A673 (cell line): Measurements from ENCODE around the gene AMH. TPM values are rescaled to one million over a fixed set of nuclear protein-coding genes. Genes with fewer than 3 reads are reported as not detected.
A peak's percentile ranks its signal among the peaks of the same experiment; 100 is the strongest.

Source experiments
- BruUV-seq: library from RNA; stranded (reverse); fragments of 400-500 nt; replicated peaks from 2 replicates; lab custom pipeline; 2021; lab: Mats Ljungman, UMichigan
- CTCF ChIA-PET: fragments of 300-600 bp; sonication (Branson Sonifier 250); formaldehyde crosslinking; loops from one replicate; lab custom pipeline; 2022; ENCODE audit warnings: antibody characterized with exemption; lab: Charles Lee
- POLR2A ChIA-PET: fragments of 300-600 bp; sonication (Branson Sonifier 250); formaldehyde crosslinking; loops from one replicate; lab custom pipeline; 2022; ENCODE audit warnings: antibody characterized with exemption; ENCODE audit not compliant: low non-redundant PET; lab: Charles Lee
- DNase-seq: peaks from one replicate; pipeline ENCODE4 v3.0.0-alpha.2; 2015; ENCODE audit warnings: low spot score
- H3K27ac ChIP-seq: fragments of 200-600 bp; sonication (generic); 2 replicates; pipeline ENCODE4 v1.5.1; 2016; ENCODE audit warnings: mixed run types, low read depth, mild to moderate bottlenecking, mixed read lengths, antibody characterized with exemption, low read length; ENCODE audit not compliant: poor library complexity, severe bottlenecking
- H3K27me3 ChIP-seq: fragments of 200-600 bp; sonication (generic); replicated peaks from 2 replicates; pipeline ENCODE4 v1.6.1; 2017; ENCODE audit warnings: mixed run types, low read depth, mild to moderate bottlenecking, mixed read lengths, antibody characterized with exemption, low read length; ENCODE audit not compliant: insufficient read depth, poor library complexity
- H3K36me3 ChIP-seq: fragments of 200-600 bp; sonication (generic); 2 replicates; pipeline ENCODE4 v1.6.1; 2016; ENCODE audit warnings: mixed run types, mild to moderate bottlenecking, mixed read lengths, antibody characterized with exemption, low read length; ENCODE audit not compliant: insufficient read depth, poor library complexity, severe bottlenecking
- H3K4me1 ChIP-seq: fragments of 200-600 bp; sonication (generic); 2 replicates; pipeline ENCODE4 v1.6.1; 2017; ENCODE audit warnings: mixed run types, mild to moderate bottlenecking, mixed read lengths, antibody characterized with exemption, low read length; ENCODE audit not compliant: insufficient read depth, poor library complexity, severe bottlenecking
- H3K4me3 ChIP-seq: fragments of 200-600 bp; sonication (generic); 2 replicates; pipeline ENCODE4 v1.5.1; 2016; ENCODE audit warnings: low read depth, mixed run types, mild to moderate bottlenecking, mixed read lengths, low read length; ENCODE audit not compliant: poor library complexity, severe bottlenecking
- H3K9me3 ChIP-seq: fragments of 200-600 bp; sonication (generic); 2 replicates; pipeline ENCODE4 v1.6.1; 2016; ENCODE audit warnings: mixed run types, low read depth, mild to moderate bottlenecking, mixed read lengths, antibody characterized with exemption, low read length; ENCODE audit not compliant: poor library complexity, severe bottlenecking
- EZH2 ChIP-seq: fragments of 200-600 bp; sonication (generic); IDR thresholded peaks from 2 replicates; pipeline ENCODE4 v1.6.1; 2017; ENCODE audit warnings: borderline replicate concordance, low read depth, mild to moderate bottlenecking, mixed read lengths, antibody characterized with exemption, low read length; ENCODE audit not compliant: poor library complexity, severe bottlenecking
- intact Hi-C: fragments of 100-400 bp; cut with micrococcal nuclease; formaldehyde crosslinking; loops from one replicate; pipeline ENCODE4 v1.10.0; 2022; ENCODE audit not compliant: unreplicated experiment
- total RNA-seq: library from RNA; stranded (reverse); gene quantifications from 2 replicates; pipeline ENCODE4 v1.2.3, GENCODE V29; 2021
- TF ChIP-seq, protein P1 (sequence below): fragments of 300-800, 200-600 bp; sonication (generic); conservative IDR thresholded peaks from 2 replicates; pipeline ENCODE4 v1.5.1; 2017; ENCODE audit warnings: low read depth, mild to moderate bottlenecking, antibody characterized with exemption, low read length, moderate library complexity, mixed read lengths

AMH gene
- total RNA-seq, 1 experiment from 2014 or later: 16.3 TPM

DNA sequence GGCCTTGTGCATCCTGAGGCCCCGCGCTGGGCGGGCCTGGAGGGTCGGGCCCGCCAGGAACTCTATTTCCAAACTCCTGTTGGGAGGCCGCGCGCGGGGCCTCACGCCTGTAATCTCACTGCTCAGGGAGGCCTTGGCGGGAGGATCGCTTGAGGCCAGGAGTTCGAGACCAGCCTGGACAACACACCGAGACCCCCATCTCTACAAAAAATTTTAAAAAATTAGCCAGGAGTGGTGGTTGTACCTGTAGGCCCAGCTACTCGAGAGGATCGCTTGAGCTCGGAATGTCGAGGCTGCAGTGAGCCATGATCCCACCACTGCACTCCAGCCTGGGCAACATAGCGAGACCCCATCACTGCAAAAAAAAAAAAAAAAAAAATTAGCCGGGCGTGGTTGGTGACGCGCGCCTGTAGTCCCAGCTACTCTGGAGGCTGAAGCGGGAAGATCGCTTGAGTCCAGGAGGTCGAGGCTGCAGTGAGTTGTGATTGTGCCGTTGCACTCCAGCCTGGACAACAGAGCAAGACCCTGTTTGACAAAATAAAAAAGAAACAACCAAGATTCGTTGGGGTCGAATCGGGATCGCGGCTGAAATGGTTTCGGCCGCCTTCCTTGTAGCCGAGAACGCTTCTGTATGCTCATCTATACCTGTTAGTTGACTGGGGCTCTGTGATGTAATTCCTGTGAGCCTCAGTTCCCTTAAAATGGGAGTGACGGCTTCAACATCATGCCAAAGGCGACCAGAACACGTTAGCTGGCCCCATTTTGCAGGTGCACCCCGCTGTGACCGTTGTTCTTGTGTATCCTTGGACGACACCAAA lies 11.9 kb upstream of the AMH start:
- POLR2A ChIA-PET: interaction anchor here (0.5 kb wide), 1 partner anchor 81 kb away, joined by 4 read pairs; no protein-coding TSS in a partner anchor
- TSS peak; percentile 42 for BruUV-seq

DNA sequence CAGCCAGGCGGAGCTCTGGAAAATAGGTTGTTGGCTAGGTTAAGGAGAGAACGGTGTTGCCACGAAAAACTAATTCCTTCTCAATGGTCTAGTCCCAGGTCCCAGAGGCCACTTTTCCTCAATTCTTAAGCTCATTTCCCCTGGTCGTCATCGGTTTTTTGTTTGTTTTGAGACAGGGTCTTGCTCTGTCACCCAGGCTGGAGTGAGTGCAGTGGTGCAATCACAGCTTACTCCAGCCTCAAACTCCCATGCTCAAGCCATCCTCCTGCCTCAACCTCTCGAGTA lies 11.3 kb upstream of the AMH start:
- POLR2A ChIA-PET: interaction anchor here (0.5 kb wide), 1 partner anchor 82 kb away, joined by 4 read pairs; no protein-coding TSS in a partner anchor
- Histone ChIP-seq H3K36me3 (peaks cover 34% of the 10 kb centered on the region), H3K27me3 (no peaks in the 10 kb centered on the region), H3K27ac (peak overlapping the region; percentile 88), H3K4me1 (peaks cover 39% of the 10 kb centered on the region), H3K4me3 (peak overlapping the region; percentile 96), H3K9me3 (no peaks in the 10 kb centered on the region)
- TF ChIP-seq, protein P1, sequence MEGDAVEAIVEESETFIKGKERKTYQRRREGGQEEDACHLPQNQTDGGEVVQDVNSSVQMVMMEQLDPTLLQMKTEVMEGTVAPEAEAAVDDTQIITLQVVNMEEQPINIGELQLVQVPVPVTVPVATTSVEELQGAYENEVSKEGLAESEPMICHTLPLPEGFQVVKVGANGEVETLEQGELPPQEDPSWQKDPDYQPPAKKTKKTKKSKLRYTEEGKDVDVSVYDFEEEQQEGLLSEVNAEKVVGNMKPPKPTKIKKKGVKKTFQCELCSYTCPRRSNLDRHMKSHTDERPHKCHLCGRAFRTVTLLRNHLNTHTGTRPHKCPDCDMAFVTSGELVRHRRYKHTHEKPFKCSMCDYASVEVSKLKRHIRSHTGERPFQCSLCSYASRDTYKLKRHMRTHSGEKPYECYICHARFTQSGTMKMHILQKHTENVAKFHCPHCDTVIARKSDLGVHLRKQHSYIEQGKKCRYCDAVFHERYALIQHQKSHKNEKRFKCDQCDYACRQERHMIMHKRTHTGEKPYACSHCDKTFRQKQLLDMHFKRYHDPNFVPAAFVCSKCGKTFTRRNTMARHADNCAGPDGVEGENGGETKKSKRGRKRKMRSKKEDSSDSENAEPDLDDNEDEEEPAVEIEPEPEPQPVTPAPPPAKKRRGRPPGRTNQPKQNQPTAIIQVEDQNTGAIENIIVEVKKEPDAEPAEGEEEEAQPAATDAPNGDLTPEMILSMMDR: no peak
- TF ChIP-seq EZH2: no peak
- CTCF ChIA-PET: interaction anchor here (1.6 kb wide), 1 partner anchor 24 kb away, joined by 5 read pairs; no protein-coding TSS in a partner anchor
- no TSS peak for BruUV-seq
- no peak for DNase-seq
- intact Hi-C loops: loop anchor here (2.0 to 5.0 kb wide), 2 partner anchors 35 to 399 kb away; no protein-coding TSS in a partner anchor

More for the DNA sequence above, 11.9 kb upstream of the AMH start:
- peak overlapping the region; percentile 96 for H3K4me3 ChIP-seq
- CTCF ChIA-PET: interaction anchor here (0.6 to 1.6 kb wide), 2 partner anchors 25 to 147 kb away, joined by 3 to 5 read pairs; no protein-coding TSS in a partner anchor
- DNase-seq: no peak
- no peaks in the 10 kb centered on the region for H3K9me3 ChIP-seq
- H3K27ac ChIP-seq: peak overlapping the region; percentile 88
- no peak for TF ChIP-seq EZH2
- TF ChIP-seq, protein P1: no peak
- H3K36me3 ChIP-seq: peaks cover 34% of the 10 kb centered on the region
- peaks cover 39% of the 10 kb centered on the region for H3K4me1 ChIP-seq
- no peaks in the 10 kb centered on the region for H3K27me3 ChIP-seq
- intact Hi-C loops: loop anchor here (2.0 to 5.0 kb wide), 2 partner anchors 36 to 400 kb away; no protein-coding TSS in a partner anchor

- TF ChIP-seq, protein P1: no peak
- TF ChIP-seq EZH2: no peak
- no TSS peak for BruUV-seq
- intact Hi-C loops: loop anchor here (5.0 kb wide), 1 partner anchor 398 kb away; no protein-coding TSS in a partner anchor
- no peak for DNase-seq
- Histone ChIP-seq H3K4me1 (peaks cover 39% of the 10 kb centered on the region), H3K4me3 (peak overlapping the region; percentile 96), H3K36me3 (peaks cover 34% of the 10 kb centered on the region), H3K9me3 (no peaks in the 10 kb centered on the region), H3K27me3 (no peaks in the 10 kb centered on the region), H3K27ac (peak overlapping the region; percentile 88)
- ChIA-PET POLR2A (interaction anchor here (0.6 to 0.7 kb wide), 5 partner anchors 56 to 252 kb away, joined by 3 to 12 read pairs (median 5); no protein-coding TSS in a partner anchor), CTCF (interaction anchor here (0.6 to 0.7 kb wide), 2 partner anchors 23 to 25 kb away, joined by 3 to 4 read pairs; no protein-coding TSS in a partner anchor)
Observed at GRCh38 chr19:2239173-2239572, 9.9 kb upstream of the AMH start.
